Measurements from ENCODE around the gene EPB41L5. TPM values are rescaled to one million over a fixed set of nuclear protein-coding genes. Genes with fewer than 3 reads are reported as not detected.

The EPB41L5 gene
- total RNA-seq, 1 donor from 2014 or later = 14.9 TPM

DNA sequence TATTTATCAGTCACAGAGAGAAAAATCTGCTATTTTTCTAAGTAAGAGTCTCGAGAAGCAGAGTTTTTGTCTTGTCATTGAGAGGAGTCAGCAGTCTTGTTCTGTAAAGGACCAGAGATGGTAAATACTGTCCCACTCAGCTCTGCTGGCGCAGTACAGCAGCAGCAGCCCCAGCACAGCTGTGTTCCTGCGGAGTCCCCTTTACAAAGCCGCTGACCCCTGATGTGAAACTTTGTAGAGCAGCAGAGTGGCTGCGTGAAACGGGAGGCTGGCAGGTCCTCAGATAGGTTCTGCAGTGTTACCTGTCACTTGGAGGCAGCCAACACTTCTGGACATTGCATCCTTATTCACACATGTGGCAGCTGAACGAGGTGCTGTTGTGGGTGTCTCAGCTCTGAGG is 165.1 kb downstream of the EPB41L5 start:
- Mint-ChIP-seq H3K9me3 (ENCODE audit: unreplicated experiment) (no peaks in the 10 kb centered on the region), H3K27me3 (ENCODE audit: unreplicated experiment) (no peaks in the 10 kb centered on the region), H3K4me3 (ENCODE audit: unreplicated experiment) (no peak overlapping the region), H3K4me1 (ENCODE audit: unreplicated experiment) (peaks cover 3% of the 10 kb centered on the region), H3K27ac (ENCODE audit: unreplicated experiment) (no peak overlapping the region), H3K36me3 (ENCODE audit: unreplicated experiment) (peaks cover 6% of the 10 kb centered on the region)
- TF ChIP-seq, protein P1, sequence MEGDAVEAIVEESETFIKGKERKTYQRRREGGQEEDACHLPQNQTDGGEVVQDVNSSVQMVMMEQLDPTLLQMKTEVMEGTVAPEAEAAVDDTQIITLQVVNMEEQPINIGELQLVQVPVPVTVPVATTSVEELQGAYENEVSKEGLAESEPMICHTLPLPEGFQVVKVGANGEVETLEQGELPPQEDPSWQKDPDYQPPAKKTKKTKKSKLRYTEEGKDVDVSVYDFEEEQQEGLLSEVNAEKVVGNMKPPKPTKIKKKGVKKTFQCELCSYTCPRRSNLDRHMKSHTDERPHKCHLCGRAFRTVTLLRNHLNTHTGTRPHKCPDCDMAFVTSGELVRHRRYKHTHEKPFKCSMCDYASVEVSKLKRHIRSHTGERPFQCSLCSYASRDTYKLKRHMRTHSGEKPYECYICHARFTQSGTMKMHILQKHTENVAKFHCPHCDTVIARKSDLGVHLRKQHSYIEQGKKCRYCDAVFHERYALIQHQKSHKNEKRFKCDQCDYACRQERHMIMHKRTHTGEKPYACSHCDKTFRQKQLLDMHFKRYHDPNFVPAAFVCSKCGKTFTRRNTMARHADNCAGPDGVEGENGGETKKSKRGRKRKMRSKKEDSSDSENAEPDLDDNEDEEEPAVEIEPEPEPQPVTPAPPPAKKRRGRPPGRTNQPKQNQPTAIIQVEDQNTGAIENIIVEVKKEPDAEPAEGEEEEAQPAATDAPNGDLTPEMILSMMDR (IDR thresholded peaks at IDR 0.05) = no peak
- no peak for DNase-seq (ENCODE audit: extremely low spot score, unreplicated experiment)

DNA sequence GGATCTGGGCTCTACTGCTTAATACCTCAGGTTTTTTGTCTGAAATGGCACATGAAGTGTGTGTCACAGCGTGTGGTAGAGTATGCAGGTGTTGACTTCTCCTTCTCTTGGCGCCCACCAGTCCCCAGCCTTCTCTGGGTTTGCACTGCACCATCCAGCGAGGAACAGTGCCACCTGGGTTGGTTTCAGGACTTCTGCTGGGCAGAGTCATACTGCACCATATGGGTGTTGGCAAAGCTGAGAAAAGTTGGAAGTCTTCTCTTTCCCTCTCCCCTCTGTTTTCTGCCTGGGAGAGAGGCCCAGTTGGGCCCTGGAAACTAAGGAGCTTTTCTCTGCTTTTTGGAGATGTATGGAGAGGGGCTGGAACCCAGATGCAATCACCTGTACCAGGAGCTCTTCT is 166.5 kb downstream of the EPB41L5 start:
- Mint-ChIP-seq H3K9me3 (ENCODE audit: unreplicated experiment) (no peaks in the 10 kb centered on the region), H3K4me1 (ENCODE audit: unreplicated experiment) (peaks cover 3% of the 10 kb centered on the region), H3K4me3 (ENCODE audit: unreplicated experiment) (no peak overlapping the region), H3K36me3 (ENCODE audit: unreplicated experiment) (peaks cover 6% of the 10 kb centered on the region), H3K27ac (ENCODE audit: unreplicated experiment) (no peak overlapping the region), H3K27me3 (ENCODE audit: unreplicated experiment) (no peaks in the 10 kb centered on the region)
- DNase-seq (ENCODE audit: extremely low spot score, unreplicated experiment) = no peak
- TF ChIP-seq, protein P1 (IDR thresholded peaks at IDR 0.05) = no peak

DNA sequence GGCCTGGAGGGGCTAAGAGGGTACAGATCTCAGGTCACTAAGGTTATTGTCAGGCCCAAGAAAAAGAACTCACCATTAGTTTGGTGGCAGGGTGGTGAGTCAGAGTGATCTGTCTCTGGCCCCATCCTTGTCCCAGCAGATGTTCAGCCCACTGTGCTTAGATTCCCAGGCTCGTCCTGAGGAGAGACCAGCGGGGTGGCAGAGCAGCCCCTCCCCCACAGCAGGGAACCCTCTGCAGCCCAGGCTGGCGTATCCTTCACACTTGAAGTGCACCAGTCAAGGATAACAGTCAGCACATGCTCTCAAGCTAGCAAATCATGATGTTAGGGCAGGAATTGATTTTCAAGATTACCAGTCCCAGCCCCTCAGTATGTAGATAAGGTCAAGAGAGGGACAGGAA is 167.2 kb downstream of the EPB41L5 start:
- Mint-ChIP-seq H3K27ac (ENCODE audit: unreplicated experiment) (no peak overlapping the region), H3K27me3 (ENCODE audit: unreplicated experiment) (no peaks in the 10 kb centered on the region), H3K4me1 (ENCODE audit: unreplicated experiment) (no peaks in the 10 kb centered on the region), H3K4me3 (ENCODE audit: unreplicated experiment) (no peak overlapping the region), H3K36me3 (ENCODE audit: unreplicated experiment) (peaks cover 6% of the 10 kb centered on the region), H3K9me3 (ENCODE audit: unreplicated experiment) (no peaks in the 10 kb centered on the region)
- no peak for DNase-seq (ENCODE audit: extremely low spot score, unreplicated experiment)
- TF ChIP-seq, protein P1 (IDR thresholded peaks at IDR 0.05) = no peak

DNA sequence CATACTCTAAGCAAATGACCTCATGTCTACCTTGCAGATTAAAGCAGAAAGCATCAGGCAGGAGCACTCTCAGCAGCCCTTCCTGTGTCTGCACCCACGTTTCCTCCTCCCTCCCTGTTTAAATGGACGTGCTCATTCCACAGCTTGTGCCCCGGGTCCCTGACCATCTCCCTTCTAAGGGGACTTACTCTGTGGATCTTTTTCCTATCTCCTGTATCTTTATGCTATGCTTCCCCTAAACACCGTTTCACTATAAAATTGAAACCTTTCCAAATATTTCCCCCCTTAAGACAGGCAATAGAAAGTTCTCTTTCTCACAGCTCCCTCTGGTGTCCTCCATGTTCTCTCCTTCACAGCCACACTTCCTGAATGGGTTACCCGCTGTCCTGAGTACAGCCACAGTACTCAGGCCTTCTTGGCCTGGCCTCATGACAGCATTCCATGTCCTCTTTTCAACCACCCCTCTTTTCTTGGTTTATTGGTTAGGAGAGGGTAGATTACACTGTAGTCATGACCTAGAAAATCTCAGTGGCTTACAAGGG is 169.2 kb downstream of the EPB41L5 start:
- peaks cover 2% of the 10 kb centered on the region for H3K27me3 Mint-ChIP-seq (ENCODE audit: unreplicated experiment)
- TF ChIP-seq, protein P1 (IDR thresholded peaks at IDR 0.05) = no peak
- H3K27ac Mint-ChIP-seq (ENCODE audit: unreplicated experiment) = no peak overlapping the region
- peaks cover 4% of the 10 kb centered on the region for H3K36me3 Mint-ChIP-seq (ENCODE audit: unreplicated experiment)
- peaks cover 4% of the 10 kb centered on the region for H3K9me3 Mint-ChIP-seq (ENCODE audit: unreplicated experiment)
- no peak overlapping the region for H3K4me3 Mint-ChIP-seq (ENCODE audit: unreplicated experiment)
- no peaks in the 10 kb centered on the region for H3K4me1 Mint-ChIP-seq (ENCODE audit: unreplicated experiment)
- no peak for DNase-seq (ENCODE audit: extremely low spot score, unreplicated experiment)

DNA sequence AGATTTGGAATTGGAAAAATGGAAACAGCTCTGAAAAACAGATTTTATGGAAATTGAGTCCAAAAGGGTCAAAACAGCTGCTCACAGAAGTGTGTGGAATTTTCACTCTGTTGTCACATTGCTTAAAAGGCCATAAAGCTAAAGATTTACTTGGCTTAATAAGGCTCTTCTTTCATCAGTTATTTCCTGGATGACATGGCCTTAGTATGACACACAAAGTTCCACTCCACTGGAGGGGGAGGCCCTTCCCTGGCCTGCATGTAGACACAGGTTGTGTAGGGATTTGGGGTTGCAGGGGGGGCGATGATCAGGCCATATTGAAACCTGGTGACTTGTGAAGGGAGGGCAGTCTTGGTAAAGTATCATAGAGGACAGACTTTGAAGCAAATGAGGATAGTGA is 176.3 kb downstream of the EPB41L5 start:
- Mint-ChIP-seq H3K4me3 (ENCODE audit: unreplicated experiment) (no peak overlapping the region), H3K27ac (ENCODE audit: unreplicated experiment) (no peak overlapping the region), H3K4me1 (ENCODE audit: unreplicated experiment) (peaks cover 9% of the 10 kb centered on the region), H3K27me3 (ENCODE audit: unreplicated experiment) (peaks cover 11% of the 10 kb centered on the region), H3K9me3 (ENCODE audit: unreplicated experiment) (peaks cover 16% of the 10 kb centered on the region), H3K36me3 (ENCODE audit: unreplicated experiment) (peaks cover 3% of the 10 kb centered on the region)
- no peak for DNase-seq (ENCODE audit: extremely low spot score, unreplicated experiment)
- TF ChIP-seq, protein P1 (IDR thresholded peaks at IDR 0.05) = no peak
